GM19025 (cell line): Measurements from ENCODE around the gene XRCC6.
A peak's percentile ranks its signal among the peaks of the same experiment; 100 is the strongest.
"Not testable (repeated sequence)": the region's sequence is repeated elsewhere in the genome, so short reads cannot be mapped to it uniquely, and the experiment has no call there.

Experiments
- ATAC-seq: cut with Tn5 transposase; IDR thresholded peaks from one replicate; pipeline ENCODE4 v1.9.1; 2021; ENCODE audit warnings: mild to moderate bottlenecking, low read depth, moderate library complexity; ENCODE audit not compliant: unreplicated experiment

Gene XRCC6

GRCh38 chr22:41597635-41597953 is 23.5 kb upstream of the XRCC6 start:
- no peak for ATAC-seq

- ATAC-seq, result no peak
Observed at GRCh38 chr22:41598081-41598480, 23.0 kb upstream of the XRCC6 start.

GRCh38 chr22:41598891-41599635 is 22.0 kb upstream of the XRCC6 start:
- ATAC-seq, result no peak

- no peak for ATAC-seq
Observed at GRCh38 chr22:41600976-41601375, 20.1 kb upstream of the XRCC6 start.

GRCh38 chr22:41603873-41604332 is 17.2 kb upstream of the XRCC6 start:
- no peak for ATAC-seq

GRCh38 chr22:41608386-41608785 is 12.7 kb upstream of the XRCC6 start:
- no peak for ATAC-seq

- no peak for ATAC-seq
Observed at GRCh38 chr22:41612603-41613306, 8.3 kb upstream of the XRCC6 start.

- no peak for ATAC-seq
Observed at GRCh38 chr22:41613456-41613855, 7.6 kb upstream of the XRCC6 start.

- no peak for ATAC-seq
Observed at GRCh38 chr22:41619979-41620588, 1.0 kb upstream of the XRCC6 start.

GRCh38 chr22:41620589-41621098 is 451 bp upstream of the XRCC6 start, which contains the start of gene DESI1:
Gene DESI1, minus strand, starts transcription at chr22:41621043. Its CDS starts 204 bp downstream, at chr22:41620839.
- peak; percentile 15 for ATAC-seq

- no peak for ATAC-seq
Observed at GRCh38 chr22:41621911-41622179, 750 bp downstream of the XRCC6 start.

- ATAC-seq, result no peak
Observed at GRCh38 chr22:41625577-41625976, 4.5 kb downstream of the XRCC6 start.

GRCh38 chr22:41631115-41631514 is 10.0 kb downstream of the XRCC6 start:
- ATAC-seq, result not testable (repeated sequence)

- not testable (repeated sequence) for ATAC-seq
Observed at GRCh38 chr22:41631615-41632014, 10.5 kb downstream of the XRCC6 start.

GRCh38 chr22:41634610-41635009 is 13.5 kb downstream of the XRCC6 start:
- not testable (repeated sequence) for ATAC-seq

- no peak for ATAC-seq
Observed at GRCh38 chr22:41636467-41636866, 15.4 kb downstream of the XRCC6 start.

- ATAC-seq, result not testable (repeated sequence)
Observed at GRCh38 chr22:41637623-41638022, 16.5 kb downstream of the XRCC6 start.

GRCh38 chr22:41638124-41638523 is 17.0 kb downstream of the XRCC6 start:
- no peak for ATAC-seq

GRCh38 chr22:41638748-41639147 is 17.7 kb downstream of the XRCC6 start:
- ATAC-seq, result no peak

- ATAC-seq, result no peak
Observed at GRCh38 chr22:41641854-41642253, 20.8 kb downstream of the XRCC6 start.

- no peak for ATAC-seq
Observed at GRCh38 chr22:41642331-41643110, 21.4 kb downstream of the XRCC6 start.
